Measurements from ENCODE around the gene OXA1L.
A peak's percentile ranks its signal among the peaks of the same experiment; 100 is the strongest.
"Not testable (repeated sequence)": the region's sequence is repeated elsewhere in the genome, so short reads cannot be mapped to it uniquely, and the experiment has no call there.

OXA1L gene

GRCh38 chr14:22766457-22767322 lies at the start of gene OXA1L:
OXA1L (plus strand) TSS chr14:22766688; CDS start chr14:22766702, 14 bp downstream.
- peak; percentile 98 to 99 for DNase-seq

- DNase-seq = no peak
Observed at GRCh38 chr14:22718091-22718490, 48.4 kb upstream of the OXA1L start.

- no peak for DNase-seq
Observed at GRCh38 chr14:22721213-22721612, 45.3 kb upstream of the OXA1L start.

GRCh38 chr14:22723815-22724214 lies 42.7 kb upstream of the OXA1L start:
- DNase-seq = no peak

- DNase-seq = not testable (repeated sequence)
Observed at GRCh38 chr14:22724847-22725246, 41.6 kb upstream of the OXA1L start.

GRCh38 chr14:22725374-22725773 lies 41.1 kb upstream of the OXA1L start:
- not testable (repeated sequence) for DNase-seq

- DNase-seq = no peak
Observed at GRCh38 chr14:22726012-22726411, 40.5 kb upstream of the OXA1L start.

- DNase-seq = not testable (repeated sequence)
Observed at GRCh38 chr14:22732062-22732461, 34.4 kb upstream of the OXA1L start.

- DNase-seq = no peak
Observed at GRCh38 chr14:22733829-22734228, 32.7 kb upstream of the OXA1L start.

- DNase-seq = no peak
Observed at GRCh38 chr14:22735096-22735495, 31.4 kb upstream of the OXA1L start.

GRCh38 chr14:22736384-22736783 lies 30.1 kb upstream of the OXA1L start:
- DNase-seq = not testable (repeated sequence)

GRCh38 chr14:22737052-22737451 lies 29.4 kb upstream of the OXA1L start:
- DNase-seq = no peak

- no peak for DNase-seq
Observed at GRCh38 chr14:22739423-22739822, 27.1 kb upstream of the OXA1L start.

- no peak for DNase-seq
Observed at GRCh38 chr14:22740020-22740419, 26.5 kb upstream of the OXA1L start.

GRCh38 chr14:22747769-22748168 lies 18.7 kb upstream of the OXA1L start:
- DNase-seq = no peak

- no peak for DNase-seq
Observed at GRCh38 chr14:22748206-22748605, 18.3 kb upstream of the OXA1L start.

GRCh38 chr14:22748631-22749068 lies 17.8 kb upstream of the OXA1L start:
- DNase-seq = no peak

- DNase-seq = no peak
Observed at GRCh38 chr14:22752422-22752821, 14.1 kb upstream of the OXA1L start.

GRCh38 chr14:22753586-22753985 lies 12.9 kb upstream of the OXA1L start:
- DNase-seq = no peak

- not testable (repeated sequence) for DNase-seq
Observed at GRCh38 chr14:22757972-22758650, 8.4 kb upstream of the OXA1L start.

- DNase-seq = no peak
Observed at GRCh38 chr14:22761734-22762133, 4.8 kb upstream of the OXA1L start.

- no peak for DNase-seq
Observed at GRCh38 chr14:22764382-22764781, 2.1 kb upstream of the OXA1L start.

GRCh38 chr14:22767323-22767589 lies 768 bp downstream of the OXA1L start:
- no peak for DNase-seq

GRCh38 chr14:22768947-22769346 lies 2.5 kb downstream of the OXA1L start:
- DNase-seq = no peak

All from SHP77 (cell line).